GM12892 (cell line): ENCODE results near the gene GFI1B.
A peak's percentile ranks its signal among the peaks of the same experiment; 100 is the strongest.
"Not testable (repeated sequence)": the region's sequence is repeated elsewhere in the genome, so short reads cannot be mapped to it uniquely, and the experiment has no call there.

Experiments used
- DNase-seq: peaks from one replicate; pipeline ENCODE4 v3.0.0; 2011; ENCODE audit not compliant: insufficient read length
- FAIRE-seq: peaks from 2 replicates; lab custom pipeline; 2011; peaks lifted over from hg19 to GRCh38; lab: Jason Lieb, UNC
- POLR2A ChIP-seq: IDR thresholded peaks from 2 replicates; pipeline ENCODE4 v1.6.1; 2011; ENCODE audit warnings: low read depth, low read length, control low read depth
- POLR2AphosphoS5 ChIP-seq: IDR thresholded peaks from 2 replicates; pipeline ENCODE4 v1.6.1; 2011; ENCODE audit warnings: low read depth, low read length, control low read depth
- TAF1 ChIP-seq: IDR thresholded peaks from 2 replicates; pipeline ENCODE4 v1.6.1; 2011; ENCODE audit warnings: low read depth, mild to moderate bottlenecking, control low read depth, low read length, borderline replicate concordance

GFI1B gene

DNA sequence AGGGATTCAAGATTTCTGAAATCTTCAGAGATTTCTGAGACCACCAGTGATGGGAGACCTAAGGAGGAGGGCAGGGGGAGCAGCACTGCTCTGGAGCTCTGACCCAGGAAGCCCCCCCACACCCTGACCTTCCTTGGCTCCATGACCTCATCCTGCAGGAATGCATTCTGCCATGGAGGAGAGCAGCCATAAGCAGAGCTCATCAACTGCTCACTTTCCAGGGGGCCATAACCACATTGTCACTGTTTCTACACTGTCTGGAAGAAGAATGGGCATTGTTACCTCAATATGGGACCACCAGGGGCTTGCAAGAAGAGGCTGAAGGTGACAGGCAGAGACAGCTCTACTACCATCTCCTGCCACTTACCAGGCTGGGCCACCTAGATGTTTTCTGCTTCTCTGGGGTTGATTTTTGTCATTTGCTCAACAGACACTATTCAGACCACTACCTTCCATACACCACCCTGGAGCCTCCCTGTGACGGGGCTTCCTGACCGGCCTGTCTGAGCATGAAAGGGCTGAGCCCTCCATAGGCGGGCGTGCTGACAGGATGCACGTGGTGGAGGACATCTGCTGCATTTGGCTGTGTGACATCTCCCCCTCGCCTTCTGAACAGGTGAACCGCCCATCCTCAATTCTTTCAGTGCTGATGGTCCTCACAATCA, 31.7 kb upstream of the GFI1B start:
- FAIRE-seq, result no peak
- no peak for DNase-seq
- TF ChIP-seq POLR2AphosphoS5 (no peak), TAF1 (no peak), POLR2A (no peak)

DNA sequence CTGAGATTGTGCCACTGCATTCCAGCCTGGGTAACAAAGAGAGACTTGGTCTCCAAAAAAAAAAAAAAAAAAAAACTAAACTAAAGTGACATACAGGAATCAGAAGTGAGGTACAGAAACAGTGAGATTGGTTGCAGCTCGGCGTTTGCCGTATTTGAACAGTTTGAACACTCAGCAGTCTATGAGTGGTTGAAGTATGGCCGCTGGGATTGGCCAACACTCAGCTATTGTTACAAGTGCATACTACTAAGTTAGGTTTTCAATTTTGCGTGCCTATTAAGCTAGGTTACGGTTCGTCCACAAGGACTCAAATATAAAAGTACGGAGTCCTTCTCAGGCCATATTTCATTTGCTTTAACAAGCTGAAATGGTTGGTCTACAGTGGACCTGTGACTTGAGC, 30.7 kb upstream of the GFI1B start:
- FAIRE-seq (no peak), DNase-seq (no peak)
- TF ChIP-seq POLR2A (no peak), TAF1 (no peak), POLR2AphosphoS5 (no peak)

DNA sequence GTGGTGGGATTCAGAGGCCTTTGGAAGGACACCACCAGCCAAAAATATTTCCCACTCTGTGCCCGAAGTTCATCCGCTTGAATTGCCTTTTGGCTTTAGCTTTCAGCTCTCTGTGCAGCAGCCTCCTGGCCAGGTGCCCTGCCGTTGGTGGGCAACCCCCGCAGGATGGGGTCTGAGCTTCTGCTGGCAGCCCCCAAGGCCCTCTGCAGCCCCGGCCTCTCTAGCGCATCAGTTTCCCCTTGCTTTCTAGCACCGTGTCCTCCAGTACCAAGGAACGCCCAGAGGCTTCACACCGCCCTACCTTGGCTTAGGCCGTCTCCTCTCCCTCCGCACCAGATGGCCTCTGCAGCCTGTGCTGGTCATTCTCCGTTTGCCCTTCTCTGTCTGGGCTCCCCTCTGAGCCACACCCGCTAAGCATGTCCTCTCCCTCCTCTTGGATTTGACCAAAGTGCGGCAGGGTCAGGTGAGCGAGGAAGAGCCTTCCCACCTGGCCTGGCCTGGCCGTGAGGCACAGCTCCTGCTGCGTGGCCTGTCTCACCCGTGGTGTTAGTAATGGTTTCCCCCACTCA, 29.9 kb upstream of the GFI1B start:
- no peak for FAIRE-seq
- no peak for DNase-seq
- TF ChIP-seq POLR2A, result no peak
- TF ChIP-seq POLR2AphosphoS5, result no peak
- TF ChIP-seq TAF1, result no peak

DNA sequence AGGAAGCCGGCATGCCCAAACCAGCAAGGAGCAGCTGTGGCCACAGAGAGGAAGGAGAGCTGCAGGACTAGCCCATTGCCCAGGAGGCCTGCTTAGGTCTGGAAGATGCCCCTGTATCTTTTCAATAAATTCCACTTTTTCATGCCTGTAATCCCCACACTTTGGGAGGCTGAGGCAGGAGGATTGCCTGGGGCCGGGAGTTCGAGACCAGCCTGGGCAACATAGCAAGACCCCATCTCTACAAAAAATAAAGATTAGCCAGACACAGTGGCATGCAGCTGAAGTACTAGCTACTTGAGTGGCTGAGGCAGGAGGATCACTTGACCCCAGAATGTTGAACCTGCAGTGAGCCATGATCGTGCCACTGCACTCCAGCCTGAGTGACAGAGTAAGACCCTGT, 28.8 kb upstream of the GFI1B start:
- TF ChIP-seq POLR2A, result no peak
- TF ChIP-seq TAF1, result no peak
- TF ChIP-seq POLR2AphosphoS5, result no peak
- DNase-seq (no peak), FAIRE-seq (no peak)

DNA sequence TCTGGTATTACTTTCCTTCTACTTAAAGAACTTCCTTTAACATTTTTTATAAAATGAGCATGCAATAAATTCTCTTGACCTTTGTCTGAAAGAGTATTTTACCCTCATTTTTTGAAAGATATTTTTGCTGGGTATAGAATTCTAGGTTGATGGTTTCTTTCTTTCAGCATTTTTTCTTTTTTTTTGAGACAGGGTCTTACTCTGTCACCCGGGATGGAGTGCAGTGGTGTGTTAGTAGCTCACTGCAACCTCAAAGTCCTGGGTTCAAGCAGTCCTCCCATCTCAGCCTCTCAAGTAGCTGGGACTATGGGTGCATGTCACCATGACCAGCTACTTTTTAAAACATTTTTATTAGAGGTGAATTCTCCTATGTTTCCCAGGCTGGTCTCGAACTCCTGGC, 23.4 kb upstream of the GFI1B start:
- no peak for FAIRE-seq
- DNase-seq, result no peak
- no peak for TF ChIP-seq TAF1
- TF ChIP-seq POLR2A, result no peak
- no peak for TF ChIP-seq POLR2AphosphoS5

DNA sequence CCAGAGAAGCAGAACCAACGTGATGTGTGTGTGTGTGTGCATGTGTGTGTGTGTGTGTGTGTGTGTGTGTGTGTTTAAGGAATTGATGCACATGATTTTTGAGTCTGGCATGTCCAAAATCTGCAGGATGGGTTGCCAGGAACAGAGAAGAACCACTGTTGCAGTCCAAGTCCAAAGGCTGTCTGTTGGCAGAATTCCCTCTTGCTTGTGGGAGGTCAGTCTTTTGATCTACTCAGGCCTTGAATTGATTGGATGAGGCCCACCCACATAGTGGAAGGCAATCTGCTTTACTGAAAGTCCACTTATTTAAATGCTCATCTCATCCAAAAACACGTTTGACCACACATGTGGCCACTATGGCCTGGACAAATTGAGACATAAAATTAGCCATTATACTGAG, 22.7 kb upstream of the GFI1B start:
- no peak for FAIRE-seq
- no peak for TF ChIP-seq TAF1
- TF ChIP-seq POLR2AphosphoS5, result no peak
- TF ChIP-seq POLR2A, result no peak
- DNase-seq, result no peak

DNA sequence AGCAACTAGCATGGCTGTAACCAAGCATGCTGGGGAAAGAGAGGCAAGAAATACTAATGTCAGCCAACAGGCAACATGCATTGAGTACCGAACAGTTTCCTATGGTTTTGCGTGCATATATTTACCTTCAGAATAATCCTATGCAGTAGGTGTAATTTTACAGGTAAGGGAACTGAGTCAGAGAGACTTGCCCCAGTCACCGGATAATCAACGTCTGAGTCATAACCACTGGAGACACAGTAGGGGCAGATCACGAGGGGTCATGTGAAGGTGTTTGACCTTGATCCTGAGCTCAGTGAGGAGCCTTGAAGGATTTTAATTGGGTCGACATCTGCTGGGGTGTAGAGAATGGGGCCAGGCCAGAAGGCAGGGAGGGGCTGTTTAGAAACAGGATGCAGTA, 20.7 kb upstream of the GFI1B start:
- TF ChIP-seq TAF1 (no peak), POLR2A (no peak), POLR2AphosphoS5 (no peak)
- FAIRE-seq (no peak), DNase-seq (no peak)

DNA sequence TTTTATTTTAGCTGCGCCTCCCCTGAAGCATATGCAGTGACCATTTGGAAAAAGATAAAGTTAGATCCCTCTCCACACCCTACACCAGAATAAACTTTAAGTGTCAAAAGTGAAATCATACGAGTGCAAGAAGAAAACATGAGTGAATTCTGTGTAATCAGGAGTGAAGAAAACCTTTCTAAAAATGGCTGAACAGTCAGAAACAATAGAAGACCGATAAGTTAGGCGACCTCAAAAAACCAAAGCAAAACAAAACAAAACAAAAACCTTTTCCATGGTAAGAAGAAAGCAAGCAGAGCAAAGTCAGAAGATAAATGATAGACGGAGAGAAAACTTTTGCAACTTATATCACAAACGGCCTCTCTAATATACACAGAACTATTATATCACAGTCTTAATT, 17.5 kb upstream of the GFI1B start:
- no peak for TF ChIP-seq POLR2AphosphoS5
- FAIRE-seq (no peak), DNase-seq (no peak)

DNA sequence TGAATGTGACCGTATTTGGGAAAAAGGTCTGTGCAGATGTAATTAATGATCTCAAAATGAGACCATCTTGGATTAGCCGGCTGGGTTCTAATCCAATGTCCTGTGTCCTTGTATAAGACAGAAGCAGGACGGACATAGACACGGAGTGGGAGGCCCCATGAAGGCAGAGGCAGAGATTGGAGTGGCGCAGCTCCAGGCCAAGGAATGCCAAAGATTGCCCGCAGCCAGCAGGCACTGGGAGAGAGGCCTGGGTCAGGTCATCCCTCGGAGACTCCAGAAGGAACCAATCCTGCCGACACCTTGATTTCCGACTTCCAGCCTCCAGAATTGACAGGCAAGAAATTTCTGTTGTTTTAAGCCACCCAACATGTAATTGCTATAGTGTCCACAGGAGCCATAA, 13.0 kb upstream of the GFI1B start:
- TF ChIP-seq POLR2AphosphoS5 (no peak), POLR2A (no peak), TAF1 (no peak)
- no peak for FAIRE-seq
- DNase-seq, result no peak

DNA sequence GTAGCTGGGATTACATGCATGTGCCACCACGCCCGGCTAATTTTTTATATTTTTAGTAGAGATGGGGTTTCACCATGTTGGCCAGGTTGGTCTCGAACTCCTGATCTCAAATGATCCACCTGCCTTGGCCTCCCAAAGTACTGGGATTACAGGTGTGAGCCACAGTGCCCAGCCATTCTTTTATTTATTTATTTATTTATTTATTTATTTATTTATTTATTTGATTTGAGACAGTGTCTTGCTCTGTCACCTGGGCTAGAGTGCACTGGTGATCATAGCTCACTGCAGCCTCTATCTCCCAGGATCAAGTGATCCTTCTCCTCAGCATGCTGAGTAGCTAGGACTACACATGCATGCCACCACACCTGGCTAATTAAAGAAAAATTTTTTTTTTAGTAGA, 10.6 kb upstream of the GFI1B start:
- not testable (repeated sequence) for FAIRE-seq, DNase-seq

DNA sequence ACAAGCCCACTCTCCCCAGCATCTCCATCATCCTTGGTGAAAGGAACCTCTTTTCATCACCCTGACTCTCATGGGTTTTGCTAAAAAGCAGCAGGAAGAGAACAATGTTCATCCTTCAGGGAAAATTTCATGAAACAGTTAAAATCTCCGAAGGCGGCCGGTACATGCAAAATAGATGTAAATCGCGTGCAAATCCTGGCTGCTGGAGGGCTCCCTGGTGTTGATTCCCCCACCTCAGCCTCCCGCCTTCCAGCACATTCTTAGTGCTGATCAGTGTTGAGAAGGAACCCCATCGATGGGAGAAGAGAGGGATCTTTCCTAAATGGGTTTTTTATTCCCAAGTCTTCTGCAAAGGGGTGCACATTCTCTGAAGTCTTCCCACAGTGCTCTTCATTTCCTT, 8.7 kb upstream of the GFI1B start:
- no peak for TF ChIP-seq POLR2A
- no peak for TF ChIP-seq TAF1
- TF ChIP-seq POLR2AphosphoS5, result no peak
- FAIRE-seq (no peak), DNase-seq (no peak)

DNA sequence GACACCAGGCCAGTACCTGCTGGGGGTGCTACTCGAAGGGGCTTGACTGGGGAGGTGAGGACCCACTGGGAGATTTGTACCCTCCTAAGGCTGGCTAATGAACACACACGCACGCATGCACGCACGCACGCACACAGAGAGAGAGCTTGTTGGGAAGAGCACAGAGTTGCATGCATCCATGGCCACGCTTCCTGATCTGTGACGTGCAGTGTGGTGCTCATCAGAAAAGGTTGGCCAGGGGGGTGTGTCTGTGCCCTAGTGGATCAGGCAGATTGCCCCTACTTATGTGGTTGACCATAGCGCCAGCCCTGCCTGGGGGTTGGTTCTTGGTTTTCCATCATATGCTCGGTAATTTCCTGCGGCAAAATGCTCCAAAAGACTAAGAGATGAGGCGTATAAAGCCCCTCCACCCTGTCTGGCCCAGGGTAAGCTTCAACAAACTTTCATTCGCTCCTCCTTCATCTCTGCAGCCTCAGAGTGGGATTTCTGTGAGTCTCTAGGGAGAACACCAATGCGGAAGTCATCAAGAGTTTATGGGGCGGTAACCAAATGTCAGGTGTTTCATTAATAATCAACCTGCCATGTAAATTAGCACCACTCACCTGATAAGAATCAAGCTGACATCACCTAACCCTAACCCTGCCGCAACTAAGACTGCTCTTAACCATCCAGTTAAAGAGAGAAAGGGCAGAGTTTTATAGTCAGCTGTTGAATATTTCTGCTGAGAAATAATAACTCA, 8.0 kb upstream of the GFI1B start:
- FAIRE-seq, result no peak
- TF ChIP-seq POLR2A, result no peak
- 0 out of 2 replicates have a peak, but pooled peaks have one; percentile 16 for TF ChIP-seq TAF1
- TF ChIP-seq POLR2AphosphoS5, result no peak
- no peak for DNase-seq
